Fibroblast of peridontal ligament (primary cell): ENCODE results near the gene LIMD2.
A peak's percentile ranks its signal among the peaks of the same experiment; 100 is the strongest.
"Not testable (repeated sequence)": the region's sequence is repeated elsewhere in the genome, so short reads cannot be mapped to it uniquely, and the experiment has no call there.

Source experiments
- DNase-seq: peaks from one replicate; pipeline ENCODE4 v3.0.0-alpha.2; 2010; ENCODE audit errors: extremely low read depth

The LIMD2 gene

GRCh38 chr17:63699638-63700527, at the start of gene LIMD2:
Gene LIMD2, minus strand, starts transcription at chr17:63700125. Its CDS starts 827 bp downstream, at chr17:63699298.
- no peak for DNase-seq

- DNase-seq, result peak; percentile 91
Observed at GRCh38 chr17:63741408-63742173, 41.7 kb upstream of the LIMD2 start, which contains the start of gene STRADA. Gene STRADA, minus strand, starts transcription at chr17:63741799. Its CDS starts 13,430 bp downstream, at chr17:63728369.

- no peak for DNase-seq
Observed at GRCh38 chr17:63741143-63741407, 41.1 kb upstream of the LIMD2 start.

- DNase-seq, result peak; percentile 21
Observed at GRCh38 chr17:63740464-63741142, 40.7 kb upstream of the LIMD2 start.

- DNase-seq, result no peak
Observed at GRCh38 chr17:63735691-63736090, 35.8 kb upstream of the LIMD2 start.

- DNase-seq, result peak; percentile 53
Observed at GRCh38 chr17:63722403-63722802, 22.5 kb upstream of the LIMD2 start.

GRCh38 chr17:63720194-63720593, 20.3 kb upstream of the LIMD2 start:
- not testable (repeated sequence) for DNase-seq

GRCh38 chr17:63718988-63719387, 19.1 kb upstream of the LIMD2 start:
- no peak for DNase-seq

- DNase-seq, result no peak
Observed at GRCh38 chr17:63716426-63716825, 16.5 kb upstream of the LIMD2 start.

GRCh38 chr17:63714550-63715277, 14.8 kb upstream of the LIMD2 start:
- DNase-seq, result no peak

GRCh38 chr17:63709110-63709509, 9.2 kb upstream of the LIMD2 start:
- DNase-seq, result no peak

GRCh38 chr17:63707151-63707550, 7.2 kb upstream of the LIMD2 start:
- no peak for DNase-seq

- DNase-seq, result no peak
Observed at GRCh38 chr17:63706336-63707082, 6.6 kb upstream of the LIMD2 start.

GRCh38 chr17:63705657-63706056, 5.7 kb upstream of the LIMD2 start:
- DNase-seq, result no peak

GRCh38 chr17:63704836-63705235, 4.9 kb upstream of the LIMD2 start:
- DNase-seq, result no peak

- DNase-seq, result no peak
Observed at GRCh38 chr17:63704259-63704576, 4.3 kb upstream of the LIMD2 start.

- DNase-seq, result no peak
Observed at GRCh38 chr17:63703556-63704258, 3.8 kb upstream of the LIMD2 start.

- DNase-seq, result no peak
Observed at GRCh38 chr17:63703029-63703428, 3.1 kb upstream of the LIMD2 start.

- DNase-seq, result no peak
Observed at GRCh38 chr17:63702721-63703015, 2.7 kb upstream of the LIMD2 start.

GRCh38 chr17:63701868-63702720, 2.2 kb upstream of the LIMD2 start:
- DNase-seq, result no peak
